Effector memory CD4-positive, alpha-beta T cell (primary cell): ENCODE measurements around the gene GBP6.
"Not testable (repeated sequence)": the region's sequence is repeated elsewhere in the genome, so short reads cannot be mapped to it uniquely, and the experiment has no call there.

Source experiments
- DNase-seq, 3 donors: peaks; one replicate each; pipeline ENCODE4 v3.0.0-alpha.2; 2020
- H3K27ac ChIP-seq: 2 replicates; pipeline ENCODE4 v1.7.0; 2013; ENCODE audit warnings: mild to moderate bottlenecking, low read length, moderate library complexity; ENCODE audit not compliant: insufficient read depth, poor library complexity, severe bottlenecking
- H3K27me3 ChIP-seq: replicated peaks from 2 replicates; pipeline ENCODE4 v1.7.0; 2013; ENCODE audit warnings: mild to moderate bottlenecking, low read length; ENCODE audit not compliant: insufficient read depth, control insufficient read depth, poor library complexity, severe bottlenecking
- H3K36me3 ChIP-seq: 2 replicates; pipeline ENCODE4 v1.7.0; 2013; ENCODE audit warnings: mild to moderate bottlenecking, low read length, moderate library complexity; ENCODE audit not compliant: control insufficient read depth, insufficient read depth
- H3K4me1 ChIP-seq: 2 replicates; pipeline ENCODE4 v1.7.0; 2013; ENCODE audit warnings: low read length, mild to moderate bottlenecking; ENCODE audit not compliant: control insufficient read depth, insufficient read depth, poor library complexity, severe bottlenecking
- H3K4me3 ChIP-seq: 2 replicates; pipeline ENCODE4 v1.7.0; 2013; ENCODE audit warnings: low read length, low read depth, mild to moderate bottlenecking; ENCODE audit not compliant: insufficient read depth, poor library complexity, severe bottlenecking
- H3K9me3 ChIP-seq: 2 replicates; pipeline ENCODE4 v1.7.0; 2013; ENCODE audit warnings: mild to moderate bottlenecking, low read length, moderate library complexity; ENCODE audit not compliant: control insufficient read depth

The GBP6 gene

GRCh38 chr1:89364954-89365550 lies 1.2 kb downstream of the GBP6 start:
- no peak for DNase-seq
- no peaks in the 10 kb centered on the region for H3K27me3 ChIP-seq
- no peak overlapping the region for H3K27ac ChIP-seq
- no peaks in the 10 kb centered on the region for H3K9me3 ChIP-seq
- H3K4me3 ChIP-seq: no peak overlapping the region
- H3K4me1 ChIP-seq: peaks cover 7% of the 10 kb centered on the region
- H3K36me3 ChIP-seq: no peaks in the 10 kb centered on the region

GRCh38 chr1:89367221-89367620 lies 3.4 kb downstream of the GBP6 start:
- H3K9me3 ChIP-seq: no peaks in the 10 kb centered on the region
- no peak overlapping the region for H3K4me3 ChIP-seq
- H3K27ac ChIP-seq: no peak overlapping the region
- no peak for DNase-seq
- H3K36me3 ChIP-seq: no peaks in the 10 kb centered on the region
- peaks cover 7% of the 10 kb centered on the region for H3K4me1 ChIP-seq
- H3K27me3 ChIP-seq: no peaks in the 10 kb centered on the region

- no peaks in the 10 kb centered on the region for H3K36me3 ChIP-seq
- H3K27me3 ChIP-seq: no peaks in the 10 kb centered on the region
- no peak for DNase-seq
- H3K4me3 ChIP-seq: no peak overlapping the region
- no peaks in the 10 kb centered on the region for H3K4me1 ChIP-seq
- H3K27ac ChIP-seq: no peak overlapping the region
- no peaks in the 10 kb centered on the region for H3K9me3 ChIP-seq
Observed at GRCh38 chr1:89369331-89369730, 5.5 kb downstream of the GBP6 start.

- not testable (repeated sequence) for H3K4me3 ChIP-seq, H3K4me1 ChIP-seq, H3K9me3 ChIP-seq, H3K36me3 ChIP-seq, H3K27me3 ChIP-seq, H3K27ac ChIP-seq, DNase-seq
Observed at GRCh38 chr1:89373810-89374209, 10.0 kb downstream of the GBP6 start.

GRCh38 chr1:89378001-89378400 lies 14.1 kb downstream of the GBP6 start:
- Histone ChIP-seq H3K27me3 (no peaks in the 10 kb centered on the region), H3K9me3 (no peaks in the 10 kb centered on the region), H3K4me1 (no peaks in the 10 kb centered on the region), H3K36me3 (no peaks in the 10 kb centered on the region), H3K27ac (no peak overlapping the region), H3K4me3 (no peak overlapping the region)
- no peak for DNase-seq

GRCh38 chr1:89381618-89382017 lies 17.8 kb downstream of the GBP6 start:
- no peaks in the 10 kb centered on the region for H3K9me3 ChIP-seq
- no peak for DNase-seq

GRCh38 chr1:89382479-89382878 lies 18.6 kb downstream of the GBP6 start:
- no peak for DNase-seq
- H3K4me3 ChIP-seq: no peak overlapping the region
- no peaks in the 10 kb centered on the region for H3K9me3 ChIP-seq
- no peaks in the 10 kb centered on the region for H3K36me3 ChIP-seq
- no peaks in the 10 kb centered on the region for H3K27me3 ChIP-seq
- H3K4me1 ChIP-seq: no peaks in the 10 kb centered on the region
- H3K27ac ChIP-seq: no peak overlapping the region

More at GRCh38 chr1:89381618-89382017, 17.8 kb downstream of the GBP6 start:
- no peaks in the 10 kb centered on the region for H3K27me3 ChIP-seq
- no peaks in the 10 kb centered on the region for H3K36me3 ChIP-seq
- no peak overlapping the region for H3K4me3 ChIP-seq
- H3K4me1 ChIP-seq: no peaks in the 10 kb centered on the region
- H3K27ac ChIP-seq: no peak overlapping the region

GRCh38 chr1:89383185-89383584 lies 19.3 kb downstream of the GBP6 start:
- H3K36me3 ChIP-seq: no peaks in the 10 kb centered on the region
- H3K27ac ChIP-seq: no peak overlapping the region
- no peaks in the 10 kb centered on the region for H3K27me3 ChIP-seq
- DNase-seq: no peak
- H3K4me3 ChIP-seq: no peak overlapping the region
- H3K4me1 ChIP-seq: no peaks in the 10 kb centered on the region
- no peaks in the 10 kb centered on the region for H3K9me3 ChIP-seq

- DNase-seq: no peak
- H3K27ac ChIP-seq: no peak overlapping the region
- H3K9me3 ChIP-seq: no peaks in the 10 kb centered on the region
- no peak overlapping the region for H3K4me3 ChIP-seq
- H3K36me3 ChIP-seq: no peaks in the 10 kb centered on the region
- no peaks in the 10 kb centered on the region for H3K4me1 ChIP-seq
- H3K27me3 ChIP-seq: no peaks in the 10 kb centered on the region
Observed at GRCh38 chr1:89390707-89391106, 26.8 kb downstream of the GBP6 start.

GRCh38 chr1:89391686-89392085 lies 27.8 kb downstream of the GBP6 start:
- no peaks in the 10 kb centered on the region for H3K9me3 ChIP-seq
- no peaks in the 10 kb centered on the region for H3K27me3 ChIP-seq
- no peak overlapping the region for H3K4me3 ChIP-seq
- H3K4me1 ChIP-seq: no peaks in the 10 kb centered on the region
- H3K36me3 ChIP-seq: no peaks in the 10 kb centered on the region
- DNase-seq: no peak
- no peak overlapping the region for H3K27ac ChIP-seq
